NCI-H2081 (cell line): ENCODE results near the gene CD68.
A peak's percentile ranks its signal among the peaks of the same experiment; 100 is the strongest.

ENCODE experiments used
- DNase-seq, 2 experiments: peaks; one replicate each; lab custom pipeline; 2025; lab: John Stamatoyannopoulos, UW

Gene CD68

GRCh38 chr17:7579001-7579833 lies at the start of gene CD68:
Gene CD68, plus strand, starts transcription at chr17:7579638. Its CDS starts 40 bp downstream, at chr17:7579678.
- DNase-seq, result peak in 1 of 2 experiments; percentile 38

DNA sequence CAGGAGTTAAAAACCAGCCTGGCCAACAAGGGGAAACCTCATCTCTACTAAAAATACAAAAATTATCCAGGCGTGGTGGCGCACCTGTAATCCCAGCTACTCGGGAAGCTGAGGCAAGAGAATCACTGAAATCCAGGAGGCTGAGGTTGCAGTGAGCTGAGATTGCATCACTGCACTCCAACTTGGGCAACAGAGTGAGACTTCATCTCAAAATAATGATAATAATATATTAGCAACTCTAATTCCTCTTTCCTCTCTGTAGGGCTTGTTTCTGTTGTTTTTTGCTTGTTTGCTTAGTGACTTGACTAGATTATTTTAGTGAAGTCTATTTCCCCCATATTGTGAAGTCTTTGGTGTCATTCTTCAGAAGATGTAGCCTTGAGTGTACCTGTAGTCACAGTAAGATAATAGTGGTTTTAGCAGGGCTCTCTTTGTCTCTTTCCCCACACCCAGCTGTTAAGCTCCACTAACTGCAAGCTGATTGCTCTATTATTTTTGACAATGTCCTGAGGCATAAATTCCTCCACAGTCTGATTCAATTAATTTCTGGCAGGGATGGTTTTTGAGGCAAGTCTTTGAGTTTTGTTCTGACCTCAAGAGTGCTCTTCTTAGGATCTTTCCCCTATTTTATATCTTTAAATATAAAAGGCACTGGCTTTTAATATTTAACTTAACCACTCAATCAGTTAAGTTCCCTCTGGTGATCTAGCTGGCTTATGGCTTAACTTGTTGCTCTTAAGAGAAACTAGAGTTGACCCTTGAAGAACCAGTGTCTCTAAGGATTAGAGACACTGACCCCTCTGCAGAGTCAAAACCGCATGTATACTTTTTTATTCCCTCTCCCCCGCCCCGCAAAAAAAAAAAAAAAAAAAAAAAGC lies 49.2 kb upstream of the CD68 start:
- DNase-seq, result no peak

- DNase-seq, result no peak
Observed at GRCh38 chr17:7538050-7538449, 41.4 kb upstream of the CD68 start.

DNA sequence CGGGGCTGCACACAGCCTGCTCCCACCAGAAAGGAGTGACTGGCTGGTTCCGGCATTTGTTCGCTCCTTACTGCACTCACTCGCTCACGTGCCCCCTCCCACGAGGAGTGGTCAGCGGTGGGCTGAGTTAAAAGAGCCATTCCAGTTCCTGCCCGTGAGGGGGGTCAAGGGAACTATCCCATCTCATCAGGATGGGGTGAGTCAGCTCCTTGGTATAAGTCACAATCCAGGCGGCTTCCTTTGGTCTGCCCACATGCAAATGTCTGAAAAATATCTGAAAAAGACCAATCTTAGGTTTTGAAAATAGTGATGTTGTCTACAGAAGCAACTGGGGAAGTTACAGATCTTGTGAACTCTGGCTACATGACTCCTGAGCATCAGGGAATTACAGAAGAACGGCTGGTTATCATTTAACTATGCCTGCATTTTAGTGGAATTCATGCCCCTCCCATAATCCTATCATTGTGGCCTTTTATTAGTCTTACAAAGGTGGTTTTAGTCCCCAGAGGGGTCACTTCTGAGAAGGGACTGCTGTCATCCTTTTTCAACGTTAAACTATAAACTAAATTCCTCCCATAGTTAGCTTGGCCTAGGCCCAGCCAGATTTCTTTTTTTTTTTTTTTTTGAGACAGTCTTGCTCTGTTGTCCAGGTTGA lies 40.4 kb upstream of the CD68 start:
- DNase-seq, result no peak

DNA sequence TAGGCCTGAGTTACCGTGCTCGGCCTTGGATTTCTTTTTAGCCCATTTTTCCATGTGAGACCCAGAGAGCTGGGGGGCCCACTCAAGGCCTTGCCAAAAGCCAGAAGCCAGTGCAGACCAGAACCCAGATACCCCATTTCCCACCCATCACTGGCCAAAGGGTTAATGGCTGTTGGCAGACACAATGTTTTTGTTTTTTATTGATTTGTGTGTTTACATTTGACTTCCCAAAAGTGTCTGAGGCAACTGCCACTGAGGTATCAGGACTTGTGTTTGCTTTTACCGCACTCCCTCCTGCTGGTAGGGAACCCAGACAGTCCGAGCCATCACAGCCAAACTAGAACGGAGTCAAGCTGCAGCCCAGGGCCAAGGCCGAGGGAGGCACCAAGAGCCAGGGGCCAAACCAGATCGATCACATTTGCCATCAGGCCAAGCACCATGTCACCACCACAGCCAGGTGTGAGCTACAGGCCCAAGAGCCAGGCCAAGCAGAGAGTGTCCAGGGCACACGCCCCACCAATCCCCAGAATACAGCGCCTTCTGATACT lies 38.3 kb upstream of the CD68 start:
- no peak for DNase-seq

DNA sequence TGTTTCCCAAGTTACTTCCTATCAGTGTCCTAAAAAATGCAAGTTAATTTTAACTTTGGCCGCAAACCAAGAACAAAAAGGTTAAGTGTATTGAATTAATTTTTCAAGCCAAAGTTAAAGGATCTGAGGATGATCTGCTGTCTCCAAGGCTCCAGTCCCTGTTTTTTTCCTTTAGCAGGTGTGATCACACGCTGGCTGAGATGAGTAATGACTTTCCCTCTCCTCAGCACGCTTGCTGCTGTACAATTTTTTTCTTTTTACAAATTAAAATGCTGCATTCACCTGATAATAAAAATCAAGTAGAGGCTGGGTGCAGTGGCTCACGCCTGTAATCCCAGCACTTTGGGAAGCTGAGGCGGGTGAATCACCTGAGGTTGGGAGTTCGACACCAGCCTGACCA lies 34.5 kb upstream of the CD68 start:
- DNase-seq, result no peak

DNA sequence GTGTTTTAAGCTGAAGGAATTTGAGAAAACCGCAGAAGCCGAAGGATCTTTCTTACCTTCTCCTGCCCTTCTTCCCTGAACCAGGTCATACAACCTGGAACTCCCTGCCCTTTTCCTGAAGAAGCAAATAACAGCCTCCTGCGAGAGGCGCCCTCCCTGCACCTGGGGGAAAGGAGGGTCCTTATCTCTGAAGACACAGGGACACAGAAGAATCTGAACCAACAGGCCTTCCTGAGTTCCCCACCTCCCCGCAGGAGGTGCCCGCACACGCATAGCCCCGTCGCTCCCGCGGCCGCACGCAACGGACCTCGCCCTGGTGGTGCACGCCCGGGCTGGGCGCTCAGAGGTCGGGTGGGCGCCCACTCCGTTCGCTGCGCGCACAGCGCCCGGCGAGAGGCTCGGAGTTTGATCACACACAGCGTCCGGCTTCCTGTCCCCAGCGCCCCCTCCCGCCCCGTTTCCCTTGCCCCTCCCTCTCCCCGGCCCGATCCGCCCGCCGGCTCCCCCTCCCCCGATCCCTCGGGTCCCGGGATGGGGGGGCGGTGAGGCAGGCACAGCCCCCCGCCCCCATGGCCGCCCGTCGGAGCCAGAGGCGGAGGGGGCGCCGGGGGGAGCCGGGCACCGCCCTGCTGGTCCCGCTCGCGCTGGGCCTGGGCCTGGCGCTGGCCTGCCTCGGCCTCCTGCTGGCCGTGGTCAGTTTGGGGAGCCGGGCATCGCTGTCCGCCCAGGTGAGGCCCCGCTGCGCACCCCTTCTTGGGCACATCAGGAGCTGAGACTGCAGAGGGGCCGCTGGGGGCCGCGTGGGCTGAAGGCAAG lies 30.6 kb upstream of the CD68 start, which contains the start of gene TNFSF12:
TNFSF12 (plus strand) TSS at position 474 of the 816 bp plus-strand sequence; CDS start at position 570, 96 bp downstream.
- no peak for DNase-seq

DNA sequence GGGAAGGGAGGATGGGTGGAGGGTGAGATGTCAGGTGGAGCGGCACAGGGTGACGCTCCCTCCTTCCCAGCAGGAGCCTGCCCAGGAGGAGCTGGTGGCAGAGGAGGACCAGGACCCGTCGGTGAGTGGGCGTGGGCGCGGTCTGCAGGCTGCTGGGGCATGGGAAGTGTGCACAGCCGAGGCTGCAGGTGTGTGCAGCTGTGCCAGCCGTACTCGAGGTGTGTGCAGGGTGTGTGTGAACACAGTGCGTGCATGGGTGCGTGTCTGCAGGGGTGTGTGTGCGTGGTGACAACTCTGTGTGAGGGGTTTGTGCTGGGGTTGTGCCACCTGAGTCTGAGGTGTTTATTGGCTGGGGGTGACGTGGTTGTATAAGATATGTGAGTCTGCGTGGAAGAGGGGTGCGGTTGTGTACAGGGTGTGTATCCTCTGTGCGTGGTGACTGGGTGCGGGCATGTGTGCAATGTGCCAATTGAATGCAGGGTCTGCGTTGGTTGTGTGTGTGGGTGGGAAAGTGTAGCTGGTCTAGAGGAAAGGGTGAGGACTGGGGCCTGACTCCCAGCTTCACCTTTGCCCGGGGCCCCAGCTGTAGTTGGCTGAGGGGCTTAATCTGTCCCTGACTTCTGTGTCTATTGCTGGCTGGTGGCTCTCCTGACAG lies 29.9 kb upstream of the CD68 start:
- DNase-seq, result no peak

DNA sequence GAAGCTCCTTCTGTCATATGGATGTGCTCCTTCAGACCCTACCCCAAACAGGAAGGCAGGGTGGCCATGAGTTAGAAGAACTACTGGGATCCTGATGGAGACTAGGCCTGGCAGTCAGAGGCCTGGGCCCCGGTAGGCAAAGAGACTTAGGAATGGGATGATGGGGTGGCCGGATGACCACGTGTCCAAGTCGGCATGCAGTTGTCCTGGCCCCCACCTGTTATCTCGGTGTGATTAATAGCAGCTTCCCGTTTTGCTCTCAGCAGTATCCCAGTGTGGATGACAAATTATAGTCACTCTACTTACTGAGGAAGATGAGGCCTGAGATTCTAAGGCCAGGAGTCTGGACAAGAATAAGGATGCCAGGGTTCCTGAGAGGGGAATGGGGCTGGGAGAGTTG lies 29.1 kb upstream of the CD68 start:
- no peak for DNase-seq

GRCh38 chr17:7551396-7551795 lies 28.0 kb upstream of the CD68 start:
- no peak for DNase-seq

DNA sequence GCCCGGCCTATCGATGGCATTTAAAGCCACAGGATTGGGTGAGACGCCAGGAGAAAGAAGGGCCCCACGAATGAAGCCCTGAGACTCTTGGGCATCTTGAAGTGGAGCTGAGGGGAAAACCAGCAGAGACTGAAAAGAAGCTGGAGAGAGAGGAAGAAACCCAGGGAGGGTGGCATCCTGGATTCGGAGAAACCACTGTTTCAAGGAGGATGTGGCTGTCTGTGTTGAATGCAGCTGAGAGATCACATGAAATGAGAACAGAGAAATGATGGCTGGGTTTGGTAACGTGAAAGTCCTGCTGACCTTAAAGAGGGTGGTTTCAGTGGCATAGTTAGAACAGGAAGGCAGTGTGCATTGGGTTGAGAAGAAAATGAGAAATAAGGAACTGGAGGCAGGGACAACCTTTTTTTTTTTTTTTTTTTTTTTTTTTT lies 26.8 kb upstream of the CD68 start:
- DNase-seq, result no peak

DNA sequence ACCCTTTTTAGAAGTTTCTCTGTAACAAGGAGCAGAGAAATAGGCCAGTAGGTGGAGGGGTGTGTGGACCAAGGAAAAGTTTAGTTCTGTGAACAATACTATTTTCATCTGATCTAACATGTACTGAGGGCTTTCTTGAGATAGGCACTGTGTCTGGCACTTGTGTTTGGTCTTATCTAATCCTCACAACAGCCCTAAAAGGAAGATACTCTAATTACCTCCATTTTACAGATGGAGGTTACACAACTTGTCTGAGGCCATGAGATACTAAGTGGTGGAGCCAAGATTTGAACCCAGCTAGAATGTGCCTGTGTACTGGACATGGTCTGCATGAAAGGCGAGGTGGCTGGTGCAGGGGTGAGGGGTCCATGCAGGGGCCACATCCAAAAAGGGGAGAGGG lies 26.1 kb upstream of the CD68 start:
- no peak for DNase-seq

GRCh38 chr17:7555320-7555948 lies 24.0 kb upstream of the CD68 start:
- no peak for DNase-seq

- DNase-seq, result no peak
Observed at GRCh38 chr17:7556627-7557026, 22.8 kb upstream of the CD68 start.

- no peak for DNase-seq
Observed at GRCh38 chr17:7557147-7557764, 22.2 kb upstream of the CD68 start.

GRCh38 chr17:7557775-7558543 lies 21.5 kb upstream of the CD68 start:
- peak; percentile 49 to 73 for DNase-seq

GRCh38 chr17:7558544-7559319 lies 20.7 kb upstream of the CD68 start, which contains the start of gene TNFSF13:
Gene TNFSF13, plus strand, starts transcription at chr17:7558750. Its CDS starts 290 bp downstream, at chr17:7559040.
- no peak for DNase-seq
